CD14-positive monocyte (primary cell): Measurements from ENCODE around the gene HSF2BP. TPM values are rescaled to one million over a fixed set of nuclear protein-coding genes. Genes with fewer than 3 reads are reported as not detected.

Experiments
- DNase-seq, 3 donors: peaks; one replicate each; pipeline ENCODE4 v3.0.0-alpha.2; 2011 to 2022
- H2AFZ ChIP-seq: 2 replicates; pipeline ENCODE4 v1.6.0; 2012; ENCODE audit warnings: mild to moderate bottlenecking, low read depth, low read length, inconsistent platforms; ENCODE audit not compliant: insufficient read depth, poor library complexity, severe bottlenecking
- H3K27ac ChIP-seq, 2 donors: 1 replicate in 1 of 2; 2 replicates in 1 of 2; pipeline ENCODE4 v1.5.1; 2012 to 2013; ENCODE audit warnings: low read length in 2 of 2, control low read depth in 1 of 2, inconsistent platforms in 1 of 2, low read depth in 1 of 2, mild to moderate bottlenecking in 1 of 2
- H3K27me3 ChIP-seq, 2 donors: one replicate each; pipeline versions ENCODE4 v1.6.0 to v1.6.1; 2011 to 2013; ENCODE audit warnings: low read length in 2 of 2; ENCODE audit not compliant: control insufficient read depth in 2 of 2, insufficient read depth in 2 of 2
- H3K36me3 ChIP-seq, 2 donors: replicated peaks in 1 of 2; 1 replicate in 1 of 2; 2 replicates in 1 of 2; pipeline versions ENCODE4 v1.5.1 to v1.6.1; 2012 to 2013; ENCODE audit warnings: low read length in 2 of 2, control low read depth in 1 of 2, inconsistent platforms in 1 of 2, mild to moderate bottlenecking in 1 of 2; ENCODE audit not compliant: insufficient read depth in 2 of 2, control insufficient read depth in 1 of 2
- H3K4me1 ChIP-seq, 2 donors: 1 replicate in 1 of 2; 2 replicates in 1 of 2; pipeline versions ENCODE4 v1.5.1 to v1.6.1; 2012 to 2013; ENCODE audit warnings: low read length in 2 of 2, control low read depth in 1 of 2, inconsistent platforms in 1 of 2, mild to moderate bottlenecking in 1 of 2, moderate library complexity in 1 of 2; ENCODE audit not compliant: insufficient read depth in 2 of 2, control insufficient read depth in 1 of 2
- H3K4me2 ChIP-seq: replicated peaks from 2 replicates; pipeline ENCODE3; 2012; ENCODE audit warnings: low read length, moderate library complexity, mild to moderate bottlenecking; ENCODE audit not compliant: poor library complexity, severe bottlenecking; ENCODE audit errors: extremely low read depth
- H3K4me3 ChIP-seq, 3 experiments: fragments of 200-600 bp in 1 of 3; sonication (generic) in 1 of 3; replicated peaks in 1 of 3; 1 replicate in 2 of 3; 2 replicates in 1 of 3; pipeline ENCODE4 v1.5.1; 2011 to 2013; ENCODE audit warnings: low read length in 3 of 3, mild to moderate bottlenecking in 3 of 3, control low read depth in 2 of 3, low read depth in 2 of 3, inconsistent platforms in 1 of 3, moderate library complexity in 1 of 3
- H3K79me2 ChIP-seq: 2 replicates; pipeline ENCODE4 v1.6.0; 2012; ENCODE audit warnings: mild to moderate bottlenecking, control low read depth, inconsistent platforms, low read length, moderate library complexity; ENCODE audit not compliant: insufficient read depth
- H3K9ac ChIP-seq: 2 replicates; pipeline ENCODE4 v1.6.0; 2017; ENCODE audit warnings: low read length, mild to moderate bottlenecking; ENCODE audit not compliant: insufficient read depth, poor library complexity, severe bottlenecking
- H3K9me3 ChIP-seq, 2 donors: replicated peaks in 1 of 2; 1 replicate in 1 of 2; 2 replicates in 1 of 2; pipeline versions ENCODE4 v1.5.1 to v1.6.1; 2012 to 2013; ENCODE audit warnings: low read length in 2 of 2, control low read depth in 1 of 2; ENCODE audit not compliant: control insufficient read depth in 1 of 2, insufficient read depth in 1 of 2
- H4K20me1 ChIP-seq: 2 replicates; pipeline ENCODE4 v1.6.0; 2012; ENCODE audit warnings: mild to moderate bottlenecking, low read length, control low read depth, moderate library complexity; ENCODE audit not compliant: insufficient read depth
- H3K27ac Mint-ChIP-seq, 7 donors: one replicate each; pipeline ENCODE4 v1.8.0; 2020; ENCODE audit warnings: mild to moderate bottlenecking in 7 of 7, mixed read lengths in 7 of 7, moderate library complexity in 6 of 7, inconsistent platforms in 2 of 7
- H3K27me3 Mint-ChIP-seq, 3 donors: one replicate each; pipeline ENCODE4 v1.8.0; 2021 to 2022; ENCODE audit warnings: low read depth in 3 of 3, mild to moderate bottlenecking in 3 of 3, mixed read lengths in 3 of 3, moderate library complexity in 3 of 3, inconsistent platforms in 1 of 3
- H3K36me3 Mint-ChIP-seq, 2 donors: one replicate each; pipeline ENCODE4 v1.8.0; 2020; ENCODE audit warnings: mixed read lengths in 2 of 2, inconsistent platforms in 1 of 2, mild to moderate bottlenecking in 1 of 2
- H3K4me1 Mint-ChIP-seq: one replicate; pipeline ENCODE4 v1.8.0; 2020; ENCODE audit warnings: mild to moderate bottlenecking, mixed read lengths
- H3K4me3 Mint-ChIP-seq, 2 donors: one replicate each; pipeline ENCODE4 v1.8.0; 2020; ENCODE audit warnings: mild to moderate bottlenecking in 2 of 2, mixed read lengths in 2 of 2, moderate library complexity in 1 of 2
- H3K9me3 Mint-ChIP-seq, 7 donors: one replicate each; pipeline ENCODE4 v1.8.0; 2020 to 2022; ENCODE audit warnings: mixed read lengths in 7 of 7, mild to moderate bottlenecking in 6 of 7, moderate library complexity in 6 of 7, inconsistent platforms in 2 of 7
- WGBS: methylation state at CpG from one replicate; pipeline ENCODE4 v1.1.5; 2013; ENCODE audit warnings: missing lambda C conversion rate; ENCODE audit not compliant: insufficient coverage; 5-methylcytosine and 5-hydroxymethylcytosine counted together
- intact Hi-C, 2 donors: fragments of 100-400 bp; cut with micrococcal nuclease; formaldehyde crosslinking; loops; one replicate each; pipeline versions ENCODE4 v1.15.0 to v1.15.1; 2023
- polyA plus RNA-seq, 3 donors: library from polyadenylated mRNA; depleted of rRNA in 1 of 3; unstranded in 2 of 3; stranded (reverse) in 1 of 3; fragments of 300-500 nt in 2 of 3; fragments of >200 nt in 1 of 3; fragmentation: Illumina TruSeq in 2 of 3; gene quantifications; 1 replicate in 2 of 3; 2 replicates in 1 of 3; pipeline ENCODE4 v1.2.3, GENCODE V29; 2012 to 2021
- TF ChIP-seq, protein P1 (sequence below): fragments of 200-600 bp; IDR thresholded peaks from one replicate; pipeline ENCODE4 v1.8.0; 2022; ENCODE audit warnings: antibody characterized with exemption, mild to moderate bottlenecking

HSF2BP gene
- polyA plus RNA-seq, 3 donors, result 0.20 TPM; not detected in 2

DNA sequence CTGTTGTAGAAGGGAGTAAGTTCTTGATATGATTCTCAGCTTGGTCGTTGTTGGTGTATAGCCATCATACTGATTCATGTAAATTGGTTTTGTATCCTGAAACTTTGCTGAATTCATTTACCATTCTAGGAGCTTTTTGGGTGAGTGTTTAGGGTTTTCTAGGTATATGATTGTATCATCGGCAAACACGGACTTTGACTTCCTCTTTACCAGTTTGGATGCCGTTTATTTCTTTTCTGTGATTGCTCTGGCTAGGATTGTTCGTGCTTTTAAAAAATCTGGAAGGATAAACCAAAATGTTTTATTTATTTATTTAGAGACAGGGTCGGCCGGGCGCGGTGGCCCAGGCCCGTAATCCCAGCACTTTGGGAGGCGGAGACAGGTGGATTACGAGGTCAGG lies 20.7 kb upstream of the HSF2BP start:
- no peak for DNase-seq
- H3K4me3 Mint-ChIP-seq, result no peak overlapping the region
- peak overlapping the region in 1 of 7 donors; percentile 1 for H3K27ac Mint-ChIP-seq
- Histone ChIP-seq H3K9me3 (no peaks in the 10 kb centered on the region), H3K27me3 (no peaks in the 10 kb centered on the region), H3K79me2 (no peaks in the 10 kb centered on the region), H3K4me3 (no peak overlapping the region), H4K20me1 (no peaks in the 10 kb centered on the region), H3K4me1 (no peaks in the 10 kb centered on the region), H3K36me3 (peaks cover 58 to 90% of the 10 kb centered on the region in 2 donors), H2AFZ (no peak overlapping the region), H3K27ac (no peak overlapping the region), H3K9ac (no peak overlapping the region), H3K4me2 (no peak overlapping the region)
- peaks cover 67 to 90% of the 10 kb centered on the region in 2 donors for H3K36me3 Mint-ChIP-seq
- peaks cover 0 to 3% (median 0%) of the 10 kb centered on the region in 3 donors for H3K27me3 Mint-ChIP-seq
- intact Hi-C loops, result loop anchor here in 1 of 2 donors (10.0 kb wide), 2 partner anchors 55 to 235 kb away; no protein-coding TSS in a partner anchor
- TF ChIP-seq, protein P1, sequence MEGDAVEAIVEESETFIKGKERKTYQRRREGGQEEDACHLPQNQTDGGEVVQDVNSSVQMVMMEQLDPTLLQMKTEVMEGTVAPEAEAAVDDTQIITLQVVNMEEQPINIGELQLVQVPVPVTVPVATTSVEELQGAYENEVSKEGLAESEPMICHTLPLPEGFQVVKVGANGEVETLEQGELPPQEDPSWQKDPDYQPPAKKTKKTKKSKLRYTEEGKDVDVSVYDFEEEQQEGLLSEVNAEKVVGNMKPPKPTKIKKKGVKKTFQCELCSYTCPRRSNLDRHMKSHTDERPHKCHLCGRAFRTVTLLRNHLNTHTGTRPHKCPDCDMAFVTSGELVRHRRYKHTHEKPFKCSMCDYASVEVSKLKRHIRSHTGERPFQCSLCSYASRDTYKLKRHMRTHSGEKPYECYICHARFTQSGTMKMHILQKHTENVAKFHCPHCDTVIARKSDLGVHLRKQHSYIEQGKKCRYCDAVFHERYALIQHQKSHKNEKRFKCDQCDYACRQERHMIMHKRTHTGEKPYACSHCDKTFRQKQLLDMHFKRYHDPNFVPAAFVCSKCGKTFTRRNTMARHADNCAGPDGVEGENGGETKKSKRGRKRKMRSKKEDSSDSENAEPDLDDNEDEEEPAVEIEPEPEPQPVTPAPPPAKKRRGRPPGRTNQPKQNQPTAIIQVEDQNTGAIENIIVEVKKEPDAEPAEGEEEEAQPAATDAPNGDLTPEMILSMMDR, result no peak
- WGBS, result 80% methylated on average over 1 of the region's 12 CpGs
- peaks cover 0 to 2% (median 0%) of the 10 kb centered on the region in 7 donors for H3K9me3 Mint-ChIP-seq
- H3K4me1 Mint-ChIP-seq, result peaks cover 5% of the 10 kb centered on the region

DNA sequence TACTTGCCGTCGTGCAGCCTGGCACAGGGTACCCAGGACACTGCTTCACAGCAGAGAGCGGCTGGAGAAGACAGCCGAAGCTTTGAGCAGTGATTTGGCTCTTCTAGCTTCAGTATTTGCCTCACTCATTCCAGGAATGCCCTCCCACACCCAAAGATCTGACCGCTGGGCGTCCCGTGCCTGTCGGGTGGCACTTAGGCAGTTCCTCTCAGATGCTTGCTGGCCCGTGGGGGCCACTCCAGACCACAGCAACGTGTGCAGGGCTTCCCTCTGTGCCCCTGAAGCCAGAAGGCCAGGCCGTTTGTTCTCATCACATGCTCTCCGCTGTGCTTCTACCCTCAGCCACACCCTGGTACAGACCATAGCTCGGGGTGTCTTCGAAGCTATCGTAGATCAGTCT lies 17.1 kb upstream of the HSF2BP start:
- Histone ChIP-seq H3K4me3 (no peak overlapping the region), H3K79me2 (no peaks in the 10 kb centered on the region), H3K9me3 (no peaks in the 10 kb centered on the region), H3K27me3 (no peaks in the 10 kb centered on the region), H3K4me2 (no peak overlapping the region), H3K27ac (no peak overlapping the region), H4K20me1 (no peaks in the 10 kb centered on the region), H3K9ac (no peak overlapping the region), H2AFZ (no peak overlapping the region), H3K36me3 (peaks cover 55 to 88% of the 10 kb centered on the region in 2 donors), H3K4me1 (no peaks in the 10 kb centered on the region)
- no peak for DNase-seq
- Mint-ChIP-seq H3K4me3 (no peak overlapping the region), H3K27me3 (no peaks in the 10 kb centered on the region), H3K36me3 (peaks cover 65 to 77% of the 10 kb centered on the region in 2 donors), H3K9me3 (peaks cover 0 to 2% (median 0%) of the 10 kb centered on the region in 7 donors), H3K27ac (peak overlapping the region in 1 of 7 donors; percentile 58), H3K4me1 (no peaks in the 10 kb centered on the region)
- 95% methylated on average over 9 of the region's 15 CpGs for WGBS
- intact Hi-C loops, result loop anchor here in 1 of 2 donors (10.0 kb wide), 2 partner anchors 58 to 238 kb away; no protein-coding TSS in a partner anchor
- TF ChIP-seq, protein P1, result no peak
